ENCODE data around the gene HOXD4. TPM values are rescaled to one million over a fixed set of nuclear protein-coding genes. Genes with fewer than 3 reads are reported as not detected.
A peak's percentile ranks its signal among the peaks of the same experiment; 100 is the strongest.

The HOXD4 gene
- total RNA-seq, 3 donors from 2014 or later, result 4.7 to 6.5 (median 5.9) TPM

DNA sequence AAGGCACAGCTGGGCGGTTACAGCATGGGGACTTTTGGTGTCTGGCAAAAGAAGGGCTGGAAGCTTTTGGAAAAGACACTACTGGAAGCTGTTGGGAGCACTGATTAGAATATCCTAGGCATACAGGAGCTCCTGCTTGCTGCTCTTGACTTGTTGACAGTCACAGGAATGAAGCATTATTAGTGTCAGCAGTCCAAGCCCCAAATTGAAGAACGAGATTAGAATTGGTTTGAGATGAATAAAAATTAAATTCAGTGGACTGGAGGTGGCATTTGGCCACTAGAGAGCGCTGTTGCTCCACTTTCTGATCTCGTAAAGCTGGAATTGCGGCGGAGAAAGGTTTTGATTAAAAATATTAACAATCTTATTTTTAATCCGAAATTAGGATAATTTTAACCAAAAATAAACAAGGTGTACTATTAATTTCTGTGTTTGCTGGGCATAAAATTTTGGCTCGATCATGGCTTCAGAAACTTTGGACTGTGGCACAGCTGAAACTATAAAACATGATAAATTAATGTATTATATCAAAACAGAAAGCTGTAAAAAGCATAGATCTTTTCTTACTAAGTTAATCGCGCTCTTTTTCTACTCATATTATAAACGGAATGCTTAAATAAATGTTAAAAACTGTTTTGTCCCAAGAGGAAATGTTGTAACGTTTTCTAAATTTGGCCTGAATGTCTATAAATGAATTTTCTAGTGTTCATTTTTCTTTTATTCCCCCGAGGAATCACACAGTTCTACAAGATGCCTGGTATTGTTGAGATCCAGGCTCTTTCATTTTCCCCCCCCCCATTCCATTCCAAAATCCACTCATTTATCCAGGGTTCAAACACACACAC, 24.2 kb upstream of the HOXD4 start:
- Histone ChIP-seq H3K36me3 (ENCODE audit: low read depth) (no peaks in the 10 kb centered on the region), H3K4me1 (ENCODE audit: low read depth) (peaks cover 21% of the 10 kb centered on the region), H3K9me3 (no peaks in the 10 kb centered on the region), H3K4me3 (no peak overlapping the region)
- TF ChIP-seq, protein P1, sequence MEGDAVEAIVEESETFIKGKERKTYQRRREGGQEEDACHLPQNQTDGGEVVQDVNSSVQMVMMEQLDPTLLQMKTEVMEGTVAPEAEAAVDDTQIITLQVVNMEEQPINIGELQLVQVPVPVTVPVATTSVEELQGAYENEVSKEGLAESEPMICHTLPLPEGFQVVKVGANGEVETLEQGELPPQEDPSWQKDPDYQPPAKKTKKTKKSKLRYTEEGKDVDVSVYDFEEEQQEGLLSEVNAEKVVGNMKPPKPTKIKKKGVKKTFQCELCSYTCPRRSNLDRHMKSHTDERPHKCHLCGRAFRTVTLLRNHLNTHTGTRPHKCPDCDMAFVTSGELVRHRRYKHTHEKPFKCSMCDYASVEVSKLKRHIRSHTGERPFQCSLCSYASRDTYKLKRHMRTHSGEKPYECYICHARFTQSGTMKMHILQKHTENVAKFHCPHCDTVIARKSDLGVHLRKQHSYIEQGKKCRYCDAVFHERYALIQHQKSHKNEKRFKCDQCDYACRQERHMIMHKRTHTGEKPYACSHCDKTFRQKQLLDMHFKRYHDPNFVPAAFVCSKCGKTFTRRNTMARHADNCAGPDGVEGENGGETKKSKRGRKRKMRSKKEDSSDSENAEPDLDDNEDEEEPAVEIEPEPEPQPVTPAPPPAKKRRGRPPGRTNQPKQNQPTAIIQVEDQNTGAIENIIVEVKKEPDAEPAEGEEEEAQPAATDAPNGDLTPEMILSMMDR (IDR thresholded peaks at IDR 0.05), result peak; percentile 73
- ATAC-seq, result no peak
- DNase-seq, result peak in 2 of 3 donors; percentile 64 to 91
- intact Hi-C loops (cut with DNase I, micrococcal nuclease), result loop anchor here (5.0 to 10.0 kb wide), 4 partner anchors 510 to 1018 kb away; no protein-coding TSS in a partner anchor

DNA sequence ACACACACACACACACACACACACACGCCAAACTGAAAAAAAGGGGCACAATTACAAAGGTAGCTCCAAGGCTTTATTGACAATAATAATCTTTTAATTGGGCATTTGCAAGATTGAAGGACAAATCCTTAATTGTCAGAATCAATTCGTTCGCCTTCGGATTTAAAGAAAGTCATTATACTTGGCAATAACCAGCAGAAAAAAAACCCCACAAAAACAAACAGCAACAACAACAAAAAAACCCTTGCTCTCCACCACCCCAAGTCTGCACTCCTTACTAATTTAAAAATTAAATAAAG, 23.6 kb upstream of the HOXD4 start:
- DNase-seq, result no peak
- H3K36me3 ChIP-seq (ENCODE audit: low read depth), result no peaks in the 10 kb centered on the region
- no peaks in the 10 kb centered on the region for H3K9me3 ChIP-seq
- no peak overlapping the region for H3K4me3 ChIP-seq
- ATAC-seq, result no peak
- intact Hi-C loops (cut with DNase I, micrococcal nuclease), result loop anchor here (5.0 to 10.0 kb wide), 4 partner anchors 510 to 1017 kb away; no protein-coding TSS in a partner anchor
- H3K4me1 ChIP-seq (ENCODE audit: low read depth), result peaks cover 17% of the 10 kb centered on the region
- TF ChIP-seq, protein P1 (IDR thresholded peaks at IDR 0.05), result no peak

- Histone ChIP-seq H3K4me3 (no peak overlapping the region), H3K36me3 (ENCODE audit: low read depth) (no peaks in the 10 kb centered on the region), H3K9me3 (no peaks in the 10 kb centered on the region), H3K4me1 (ENCODE audit: low read depth) (peaks cover 17% of the 10 kb centered on the region)
- DNase-seq, result peak in 1 of 3 donors; percentile 52
- ATAC-seq, result peak; percentile 25
- TF ChIP-seq, protein P1 (IDR thresholded peaks at IDR 0.05), result no peak
- intact Hi-C loops (cut with DNase I, micrococcal nuclease), result loop anchor here (5.0 to 10.0 kb wide), 4 partner anchors 509 to 1016 kb away; no protein-coding TSS in a partner anchor
These were observed 23.0 kb upstream of the HOXD4 start for GRCh38 chr2:176128172-176128981.

- H3K4me3 ChIP-seq, result peak within 1 kb of the TSS; percentile 36
- TF ChIP-seq, protein P1 (IDR thresholded peaks at IDR 0.05), result no peak
- intact Hi-C loops (cut with DNase I, micrococcal nuclease), result loop anchor here (5.0 to 10.0 kb wide), 4 partner anchors 508 to 1016 kb away; no protein-coding TSS in a partner anchor
- peaks cover 17% of the 10 kb centered on the region for H3K4me1 ChIP-seq (ENCODE audit: low read depth)
- no peaks in the 10 kb centered on the region for H3K36me3 ChIP-seq (ENCODE audit: low read depth)
- DNase-seq (peak; percentile 71 to 84 (median 76)), ATAC-seq (peak; percentile 83)
- H3K9me3 ChIP-seq, result no peaks in the 10 kb centered on the region
These were observed 22.2 kb upstream of the HOXD4 start, which contains the start of gene HOXD8 for GRCh38 chr2:176128982-176129796. Gene HOXD8, plus strand, starts transcription at chr2:176129705. Its CDS starts 662 bp downstream, at chr2:176130367.

DNA sequence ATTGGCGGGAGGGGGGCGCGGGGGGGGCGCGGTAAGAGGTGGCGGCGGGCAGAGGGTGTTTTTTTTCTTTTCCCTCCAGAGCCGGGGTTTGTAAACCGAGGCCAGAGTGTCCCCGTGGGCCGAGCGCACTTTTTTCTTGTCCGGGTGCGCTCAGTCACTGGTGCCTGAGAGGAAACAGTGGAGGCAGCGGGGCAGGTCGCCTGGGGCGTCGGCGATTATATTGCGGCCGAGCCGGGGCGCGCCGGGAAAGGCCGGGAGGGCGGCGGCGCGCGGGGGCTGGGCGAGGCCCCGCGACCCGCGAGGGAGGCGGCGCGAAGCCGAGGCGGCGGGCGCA, 21.6 kb upstream of the HOXD4 start:
- H3K36me3 ChIP-seq (ENCODE audit: low read depth), result no peaks in the 10 kb centered on the region
- DNase-seq (peak in 2 of 3 donors; percentile 55 to 60), ATAC-seq (peak; percentile 57)
- TF ChIP-seq, protein P1 (IDR thresholded peaks at IDR 0.05), result no peak
- H3K4me3 ChIP-seq, result peak overlapping the region; percentile 36
- intact Hi-C loops (cut with DNase I, micrococcal nuclease), result loop anchor here (5.0 to 10.0 kb wide), 4 partner anchors 508 to 1015 kb away; no protein-coding TSS in a partner anchor
- H3K4me1 ChIP-seq (ENCODE audit: low read depth), result peaks cover 17% of the 10 kb centered on the region
- no peaks in the 10 kb centered on the region for H3K9me3 ChIP-seq
